ENCODE measurements around the gene SESN3.

DNA sequence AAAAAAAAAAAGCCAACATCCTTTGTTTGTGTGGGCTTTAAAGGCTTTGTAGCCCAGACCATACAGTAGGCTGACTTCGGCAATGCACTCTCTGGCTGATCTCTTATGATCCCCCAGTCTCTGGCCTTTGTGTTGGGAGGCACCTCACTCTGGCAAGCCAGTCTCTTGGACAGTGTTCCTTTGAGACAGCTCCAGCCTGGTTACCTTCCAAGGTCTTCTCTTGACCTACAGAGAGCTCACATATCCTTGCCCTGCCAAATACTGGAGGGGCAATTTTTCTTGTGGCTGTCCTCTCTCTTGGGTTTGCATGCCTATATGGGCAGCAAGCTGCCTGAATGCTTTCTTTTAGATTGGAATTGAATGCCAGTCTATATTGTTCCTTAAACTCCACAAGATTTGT lies 69.8 kb downstream of the SESN3 start:
- TF ChIP-seq CTCF (IDR thresholded peaks at IDR 0.05) (no peak), IRF2 (CRISPR knock-in tag; IDR thresholded peaks at IDR 0.05; ENCODE audit: borderline replicate concordance, low read depth) (no peak), RORB (CRISPR knock-in tag; IDR thresholded peaks at IDR 0.05) (no peak), ZNF263 (CRISPR knock-in tag; IDR thresholded peaks at IDR 0.05; ENCODE audit: low read depth) (no peak)

Measured in WTC11 (cell line).